ENCODE data around the gene BPTF. TPM values are rescaled to one million over a fixed set of nuclear protein-coding genes. Genes with fewer than 3 reads are reported as not detected.

The BPTF gene
- total and polyA plus RNA-seq, 2 of the 13 experiments (the other 11 are each of a cell fraction or from before 2014, with no cell fraction given): 43.5 to 66.1 TPM

DNA sequence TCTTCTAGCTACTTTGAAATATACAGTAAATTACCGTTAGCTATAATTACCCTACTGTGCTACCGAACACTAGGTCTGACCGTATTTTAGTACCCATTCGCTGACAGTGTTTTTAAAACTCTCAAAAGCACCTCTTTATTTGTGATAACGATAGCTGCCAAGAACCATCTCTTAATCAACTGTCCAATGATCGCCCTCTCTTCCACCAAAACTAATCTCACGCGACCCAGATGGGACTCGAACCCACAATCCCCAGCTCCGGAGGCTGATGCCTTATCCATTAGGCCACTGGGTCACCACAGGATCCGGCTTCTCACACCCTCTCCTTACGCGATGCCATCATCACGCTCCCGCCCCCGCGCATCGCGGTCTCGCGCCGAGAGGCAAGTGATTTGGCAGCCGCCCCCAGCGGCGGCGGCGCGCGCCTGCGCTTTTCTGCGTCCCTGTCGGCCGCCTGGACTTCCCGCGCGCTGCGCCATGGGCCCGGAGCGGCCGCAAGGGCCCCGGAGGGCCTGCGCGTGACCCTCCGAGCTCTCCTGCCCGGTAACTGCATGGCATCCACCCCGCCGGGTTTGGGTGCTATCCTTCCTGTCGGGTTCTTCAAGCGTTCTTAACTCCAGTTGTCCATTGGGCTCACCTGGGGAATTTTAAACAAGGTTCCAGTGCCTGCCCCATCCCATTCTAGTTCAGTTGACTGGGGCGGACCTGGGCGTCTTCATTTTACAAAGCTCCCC lies 194.5 kb downstream of the BPTF start (continued):
- TF ChIP-seq, protein P1, sequence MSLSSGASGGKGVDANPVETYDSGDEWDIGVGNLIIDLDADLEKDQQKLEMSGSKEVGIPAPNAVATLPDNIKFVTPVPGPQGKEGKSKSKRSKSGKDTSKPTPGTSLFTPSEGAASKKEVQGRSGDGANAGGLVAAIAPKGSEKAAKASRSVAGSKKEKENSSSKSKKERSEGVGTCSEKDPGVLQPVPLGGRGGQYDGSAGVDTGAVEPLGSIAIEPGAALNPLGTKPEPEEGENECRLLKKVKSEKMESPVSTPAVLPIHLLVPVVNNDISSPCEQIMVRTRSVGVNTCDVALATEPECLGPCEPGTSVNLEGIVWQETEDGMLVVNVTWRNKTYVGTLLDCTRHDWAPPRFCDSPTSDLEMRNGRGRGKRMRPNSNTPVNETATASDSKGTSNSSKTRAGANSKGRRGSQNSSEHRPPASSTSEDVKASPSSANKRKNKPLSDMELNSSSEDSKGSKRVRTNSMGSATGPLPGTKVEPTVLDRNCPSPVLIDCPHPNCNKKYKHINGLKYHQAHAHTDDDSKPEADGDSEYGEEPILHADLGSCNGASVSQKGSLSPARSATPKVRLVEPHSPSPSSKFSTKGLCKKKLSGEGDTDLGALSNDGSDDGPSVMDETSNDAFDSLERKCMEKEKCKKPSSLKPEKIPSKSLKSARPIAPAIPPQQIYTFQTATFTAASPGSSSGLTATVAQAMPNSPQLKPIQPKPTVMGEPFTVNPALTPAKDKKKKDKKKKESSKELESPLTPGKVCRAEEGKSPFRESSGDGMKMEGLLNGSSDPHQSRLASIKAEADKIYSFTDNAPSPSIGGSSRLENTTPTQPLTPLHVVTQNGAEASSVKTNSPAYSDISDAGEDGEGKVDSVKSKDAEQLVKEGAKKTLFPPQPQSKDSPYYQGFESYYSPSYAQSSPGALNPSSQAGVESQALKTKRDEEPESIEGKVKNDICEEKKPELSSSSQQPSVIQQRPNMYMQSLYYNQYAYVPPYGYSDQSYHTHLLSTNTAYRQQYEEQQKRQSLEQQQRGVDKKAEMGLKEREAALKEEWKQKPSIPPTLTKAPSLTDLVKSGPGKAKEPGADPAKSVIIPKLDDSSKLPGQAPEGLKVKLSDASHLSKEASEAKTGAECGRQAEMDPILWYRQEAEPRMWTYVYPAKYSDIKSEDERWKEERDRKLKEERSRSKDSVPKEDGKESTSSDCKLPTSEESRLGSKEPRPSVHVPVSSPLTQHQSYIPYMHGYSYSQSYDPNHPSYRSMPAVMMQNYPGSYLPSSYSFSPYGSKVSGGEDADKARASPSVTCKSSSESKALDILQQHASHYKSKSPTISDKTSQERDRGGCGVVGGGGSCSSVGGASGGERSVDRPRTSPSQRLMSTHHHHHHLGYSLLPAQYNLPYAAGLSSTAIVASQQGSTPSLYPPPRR (CRISPR knock-in tag; IDR thresholded peaks at IDR 0.05; ENCODE audit: borderline replicate concordance): peak; percentile 46; the same call in 1 of the 2 replicates
- TF ChIP-seq, protein P2, sequence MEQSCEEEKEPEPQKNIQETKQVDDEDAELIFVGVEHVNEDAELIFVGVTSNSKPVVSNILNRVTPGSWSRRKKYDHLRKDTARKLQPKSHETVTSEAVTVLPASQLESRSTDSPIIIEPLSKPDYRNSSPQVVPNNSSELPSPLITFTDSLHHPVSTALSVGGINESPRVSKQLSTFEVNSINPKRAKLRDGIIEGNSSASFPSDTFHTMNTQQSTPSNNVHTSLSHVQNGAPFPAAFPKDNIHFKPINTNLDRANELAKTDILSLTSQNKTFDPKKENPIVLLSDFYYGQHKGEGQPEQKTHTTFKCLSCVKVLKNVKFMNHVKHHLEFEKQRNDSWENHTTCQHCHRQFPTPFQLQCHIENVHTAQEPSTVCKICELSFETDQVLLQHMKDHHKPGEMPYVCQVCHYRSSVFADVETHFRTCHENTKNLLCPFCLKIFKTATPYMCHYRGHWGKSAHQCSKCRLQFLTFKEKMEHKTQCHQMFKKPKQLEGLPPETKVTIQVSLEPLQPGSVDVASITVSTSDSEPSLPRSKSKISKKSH (CRISPR knock-in tag; IDR thresholded peaks at IDR 0.05; ENCODE audit: borderline replicate concordance): peak; percentile 82; the same call in 1 of the 2 replicates
- TF ChIP-seq, protein P3, sequence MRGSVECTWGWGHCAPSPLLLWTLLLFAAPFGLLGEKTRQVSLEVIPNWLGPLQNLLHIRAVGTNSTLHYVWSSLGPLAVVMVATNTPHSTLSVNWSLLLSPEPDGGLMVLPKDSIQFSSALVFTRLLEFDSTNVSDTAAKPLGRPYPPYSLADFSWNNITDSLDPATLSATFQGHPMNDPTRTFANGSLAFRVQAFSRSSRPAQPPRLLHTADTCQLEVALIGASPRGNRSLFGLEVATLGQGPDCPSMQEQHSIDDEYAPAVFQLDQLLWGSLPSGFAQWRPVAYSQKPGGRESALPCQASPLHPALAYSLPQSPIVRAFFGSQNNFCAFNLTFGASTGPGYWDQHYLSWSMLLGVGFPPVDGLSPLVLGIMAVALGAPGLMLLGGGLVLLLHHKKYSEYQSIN (CRISPR knock-in tag; IDR thresholded peaks at IDR 0.05; ENCODE audit: borderline replicate concordance): no peak; the same call in 1 of the 2 replicates
- TF ChIP-seq ZC3H4 (CRISPR knock-in tag; IDR thresholded peaks at IDR 0.05; ENCODE audit: borderline replicate concordance) (peak; percentile 66; the same call in 1 of the 2 replicates), ZNF782 (CRISPR knock-in tag; IDR thresholded peaks at IDR 0.05; ENCODE audit: borderline replicate concordance) (peak; percentile 93), ZNF619 (CRISPR knock-in tag; IDR thresholded peaks at IDR 0.05) (peak; percentile 92), BRCA1 (CRISPR knock-in tag; IDR thresholded peaks at IDR 0.05) (peak; percentile 72; the same call in 1 of the 2 replicates), GABPB1 (CRISPR knock-in tag; IDR thresholded peaks at IDR 0.05) (peak; percentile 80), SIX1 (CRISPR knock-in tag; IDR thresholded peaks at IDR 0.05; ENCODE audit: borderline replicate concordance) (peak; percentile 89)
- TF ChIP-seq, protein P4, sequence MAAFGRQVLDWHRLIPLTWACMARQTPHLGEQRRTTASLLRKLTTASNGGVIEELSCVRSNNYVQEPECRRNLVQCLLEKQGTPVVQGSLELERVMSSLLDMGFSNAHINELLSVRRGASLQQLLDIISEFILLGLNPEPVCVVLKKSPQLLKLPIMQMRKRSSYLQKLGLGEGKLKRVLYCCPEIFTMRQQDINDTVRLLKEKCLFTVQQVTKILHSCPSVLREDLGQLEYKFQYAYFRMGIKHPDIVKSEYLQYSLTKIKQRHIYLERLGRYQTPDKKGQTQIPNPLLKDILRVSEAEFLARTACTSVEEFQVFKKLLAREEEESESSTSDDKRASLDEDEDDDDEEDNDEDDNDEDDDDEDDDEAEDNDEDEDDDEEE (CRISPR knock-in tag; IDR thresholded peaks at IDR 0.05): peak; percentile 69
- TF ChIP-seq, protein P5, sequence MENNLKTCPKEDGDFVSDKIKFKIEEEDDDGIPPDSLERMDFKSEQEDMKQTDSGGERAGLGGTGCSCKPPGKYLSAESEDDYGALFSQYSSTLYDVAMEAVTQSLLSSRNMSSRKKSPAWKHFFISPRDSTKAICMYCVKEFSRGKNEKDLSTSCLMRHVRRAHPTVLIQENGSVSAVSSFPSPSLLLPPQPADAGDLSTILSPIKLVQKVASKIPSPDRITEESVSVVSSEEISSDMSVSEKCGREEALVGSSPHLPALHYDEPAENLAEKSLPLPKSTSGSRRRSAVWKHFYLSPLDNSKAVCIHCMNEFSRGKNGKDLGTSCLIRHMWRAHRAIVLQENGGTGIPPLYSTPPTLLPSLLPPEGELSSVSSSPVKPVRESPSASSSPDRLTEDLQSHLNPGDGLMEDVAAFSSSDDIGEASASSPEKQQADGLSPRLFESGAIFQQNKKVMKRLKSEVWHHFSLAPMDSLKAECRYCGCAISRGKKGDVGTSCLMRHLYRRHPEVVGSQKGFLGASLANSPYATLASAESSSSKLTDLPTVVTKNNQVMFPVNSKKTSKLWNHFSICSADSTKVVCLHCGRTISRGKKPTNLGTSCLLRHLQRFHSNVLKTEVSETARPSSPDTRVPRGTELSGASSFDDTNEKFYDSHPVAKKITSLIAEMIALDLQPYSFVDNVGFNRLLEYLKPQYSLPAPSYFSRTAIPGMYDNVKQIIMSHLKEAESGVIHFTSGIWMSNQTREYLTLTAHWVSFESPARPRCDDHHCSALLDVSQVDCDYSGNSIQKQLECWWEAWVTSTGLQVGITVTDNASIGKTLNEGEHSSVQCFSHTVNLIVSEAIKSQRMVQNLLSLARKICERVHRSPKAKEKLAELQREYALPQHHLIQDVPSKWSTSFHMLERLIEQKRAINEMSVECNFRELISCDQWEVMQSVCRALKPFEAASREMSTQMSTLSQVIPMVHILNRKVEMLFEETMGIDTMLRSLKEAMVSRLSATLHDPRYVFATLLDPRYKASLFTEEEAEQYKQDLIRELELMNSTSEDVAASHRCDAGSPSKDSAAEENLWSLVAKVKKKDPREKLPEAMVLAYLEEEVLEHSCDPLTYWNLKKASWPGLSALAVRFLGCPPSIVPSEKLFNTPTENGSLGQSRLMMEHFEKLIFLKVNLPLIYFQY (CRISPR knock-in tag; IDR thresholded peaks at IDR 0.05; ENCODE audit: borderline replicate concordance): peak; percentile 100
- TF ChIP-seq, protein P6, sequence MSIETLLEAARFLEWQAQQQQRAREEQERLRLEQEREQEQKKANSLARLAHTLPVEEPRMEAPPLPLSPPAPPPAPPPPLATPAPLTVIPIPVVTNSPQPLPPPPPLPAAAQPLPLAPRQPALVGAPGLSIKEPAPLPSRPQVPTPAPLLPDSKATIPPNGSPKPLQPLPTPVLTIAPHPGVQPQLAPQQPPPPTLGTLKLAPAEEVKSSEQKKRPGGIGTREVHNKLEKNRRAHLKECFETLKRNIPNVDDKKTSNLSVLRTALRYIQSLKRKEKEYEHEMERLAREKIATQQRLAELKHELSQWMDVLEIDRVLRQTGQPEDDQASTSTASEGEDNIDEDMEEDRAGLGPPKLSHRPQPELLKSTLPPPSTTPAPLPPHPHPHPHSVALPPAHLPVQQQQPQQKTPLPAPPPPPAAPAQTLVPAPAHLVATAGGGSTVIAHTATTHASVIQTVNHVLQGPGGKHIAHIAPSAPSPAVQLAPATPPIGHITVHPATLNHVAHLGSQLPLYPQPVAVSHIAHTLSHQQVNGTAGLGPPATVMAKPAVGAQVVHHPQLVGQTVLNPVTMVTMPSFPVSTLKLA (IDR thresholded peaks at IDR 0.05): peak; percentile 27; the same call in 1 of the 2 replicates

Data from HepG2 (cell line).